HL-60 (cell line): ENCODE data around the gene LONRF3.

Source experiments
- CTCF ChIP-seq: IDR thresholded peaks from one replicate; pipeline ENCODE4 v1.5.1; 2011; ENCODE audit warnings: low read length, control low read depth, inconsistent platforms; ENCODE audit not compliant: insufficient read depth
- GABPA ChIP-seq: IDR thresholded peaks from 2 replicates; pipeline ENCODE4 v1.6.1; 2012; ENCODE audit warnings: low read depth
- POLR2AphosphoS5 ChIP-seq: IDR thresholded peaks from 2 replicates; pipeline ENCODE4 v1.6.1; 2012; ENCODE audit warnings: low read depth
- REST ChIP-seq: IDR thresholded peaks from 2 replicates; pipeline ENCODE4 v1.6.1; 2012; ENCODE audit warnings: low read depth; ENCODE audit not compliant: insufficient replicate concordance
- SPI1 ChIP-seq: IDR thresholded peaks from 2 replicates; pipeline ENCODE4 v1.6.1; 2012; ENCODE audit warnings: low read depth, mild to moderate bottlenecking, borderline replicate concordance

GRCh38 chrX:118980761-118981160, 6.3 kb downstream of the LONRF3 start:
- no peak for TF ChIP-seq CTCF
- no peak for TF ChIP-seq REST
- no peak for TF ChIP-seq POLR2AphosphoS5
- TF ChIP-seq GABPA, result no peak
- TF ChIP-seq SPI1, result no peak
